ENCODE results near the gene BCAR3. TPM values are rescaled to one million over a fixed set of nuclear protein-coding genes. Genes with fewer than 3 reads are reported as not detected.

The BCAR3 gene
- total RNA-seq, 2 donors from 2014 or later: 32.7 to 48.7 TPM

GRCh38 chr1:93576746-93577145 is 104.9 kb downstream of the BCAR3 start:
- H3K27me3 Mint-ChIP-seq (ENCODE audit: insufficient read depth): no peaks in the 10 kb centered on the region
- Histone ChIP-seq H3K4me1 (ENCODE audit: control insufficient read depth, insufficient read depth, low read length) (no peaks in the 10 kb centered on the region), H3K27ac (ENCODE audit: low read depth, low read length) (peak overlapping the region; percentile 93), H3K9ac (ENCODE audit: extremely low read depth, low read length, poor library complexity, severe bottlenecking) (no peak overlapping the region), H3K36me3 (ENCODE audit: control insufficient read depth, insufficient read depth, low read length) (peaks cover 96% of the 10 kb centered on the region), H3K9me3 (ENCODE audit: control insufficient read depth, low read length) (no peaks in the 10 kb centered on the region), H3K27me3 (ENCODE audit: control insufficient read depth, insufficient read depth, low read length, poor library complexity, severe bottlenecking) (no peaks in the 10 kb centered on the region), H3K4me3 (ENCODE audit: low read length) (no peak overlapping the region)
- 98 to 100% methylated on average over 1 to 2 of the region's 2 CpGs for WGBS, 2 experiments (ENCODE audit: insufficient coverage in 1 of 2, insufficient read length in 1 of 2)
- H3K9me3 Mint-ChIP-seq: no peaks in the 10 kb centered on the region
- peak; percentile 37 for DNase-seq
- H3K4me1 Mint-ChIP-seq: no peaks in the 10 kb centered on the region
- H3K36me3 Mint-ChIP-seq (ENCODE audit: low read depth): peaks cover 79% of the 10 kb centered on the region
- peak overlapping the region; percentile 19 for H3K27ac Mint-ChIP-seq
- H3K4me3 Mint-ChIP-seq: no peak overlapping the region
- no peak for TF ChIP-seq CTCF (conservative IDR thresholded peaks at IDR 0.05)

- 88 to 94% methylated on average over 9 of the region's 9 CpGs for WGBS, 2 experiments (ENCODE audit: insufficient coverage in 1 of 2, insufficient read length in 1 of 2)
- no peak for TF ChIP-seq CTCF (conservative IDR thresholded peaks at IDR 0.05)
- Mint-ChIP-seq H3K9me3 (no peaks in the 10 kb centered on the region), H3K36me3 (ENCODE audit: low read depth) (peaks cover 79% of the 10 kb centered on the region), H3K4me3 (no peak overlapping the region), H3K27me3 (ENCODE audit: insufficient read depth) (no peaks in the 10 kb centered on the region), H3K27ac (no peak overlapping the region), H3K4me1 (no peaks in the 10 kb centered on the region)
- peak; percentile 43 for DNase-seq
- Histone ChIP-seq H3K36me3 (ENCODE audit: control insufficient read depth, insufficient read depth, low read length) (peaks cover 96% of the 10 kb centered on the region), H3K27ac (ENCODE audit: low read depth, low read length) (peak overlapping the region; percentile 93), H3K4me1 (ENCODE audit: control insufficient read depth, insufficient read depth, low read length) (no peaks in the 10 kb centered on the region), H3K9ac (ENCODE audit: extremely low read depth, low read length, poor library complexity, severe bottlenecking) (no peak overlapping the region), H3K27me3 (ENCODE audit: control insufficient read depth, insufficient read depth, low read length, poor library complexity, severe bottlenecking) (no peaks in the 10 kb centered on the region), H3K4me3 (ENCODE audit: low read length) (no peak overlapping the region), H3K9me3 (ENCODE audit: control insufficient read depth, low read length) (no peaks in the 10 kb centered on the region)
Observed at GRCh38 chr1:93576346-93576745, 105.3 kb downstream of the BCAR3 start.

- no peak overlapping the region for H3K4me3 ChIP-seq (ENCODE audit: low read length)
- H3K9me3 Mint-ChIP-seq: no peaks in the 10 kb centered on the region
- H3K27ac Mint-ChIP-seq: peak overlapping the region; percentile 65
- peaks cover 96% of the 10 kb centered on the region for H3K36me3 ChIP-seq (ENCODE audit: control insufficient read depth, insufficient read depth, low read length)
- no peaks in the 10 kb centered on the region for H3K4me1 ChIP-seq (ENCODE audit: control insufficient read depth, insufficient read depth, low read length)
- no peak for TF ChIP-seq CTCF (conservative IDR thresholded peaks at IDR 0.05)
- H3K9me3 ChIP-seq (ENCODE audit: control insufficient read depth, low read length): no peaks in the 10 kb centered on the region
- peak; percentile 51 for DNase-seq
- H3K27me3 Mint-ChIP-seq (ENCODE audit: insufficient read depth): no peaks in the 10 kb centered on the region
- no peaks in the 10 kb centered on the region for H3K4me1 Mint-ChIP-seq
- H3K9ac ChIP-seq (ENCODE audit: extremely low read depth, low read length, poor library complexity, severe bottlenecking): no peak overlapping the region
- H3K27me3 ChIP-seq (ENCODE audit: control insufficient read depth, insufficient read depth, low read length, poor library complexity, severe bottlenecking): no peaks in the 10 kb centered on the region
- H3K36me3 Mint-ChIP-seq (ENCODE audit: low read depth): peaks cover 78% of the 10 kb centered on the region
- peak overlapping the region; percentile 93 for H3K27ac ChIP-seq (ENCODE audit: low read depth, low read length)
- WGBS, 2 experiments (ENCODE audit: insufficient coverage in 1 of 2, insufficient read length in 1 of 2): 95% methylated on average over 5 to 10 of the region's 10 CpGs
- H3K4me3 Mint-ChIP-seq: no peak overlapping the region
Observed at GRCh38 chr1:93575621-93576284, 105.9 kb downstream of the BCAR3 start.
